ENCODE results near the gene TGFBR3. TPM values are rescaled to one million over a fixed set of nuclear protein-coding genes. Genes with fewer than 3 reads are reported as not detected.

The TGFBR3 gene
- total and polyA plus RNA-seq, 8 donors, result 4.2 to 689 (median 71.5) TPM

DNA sequence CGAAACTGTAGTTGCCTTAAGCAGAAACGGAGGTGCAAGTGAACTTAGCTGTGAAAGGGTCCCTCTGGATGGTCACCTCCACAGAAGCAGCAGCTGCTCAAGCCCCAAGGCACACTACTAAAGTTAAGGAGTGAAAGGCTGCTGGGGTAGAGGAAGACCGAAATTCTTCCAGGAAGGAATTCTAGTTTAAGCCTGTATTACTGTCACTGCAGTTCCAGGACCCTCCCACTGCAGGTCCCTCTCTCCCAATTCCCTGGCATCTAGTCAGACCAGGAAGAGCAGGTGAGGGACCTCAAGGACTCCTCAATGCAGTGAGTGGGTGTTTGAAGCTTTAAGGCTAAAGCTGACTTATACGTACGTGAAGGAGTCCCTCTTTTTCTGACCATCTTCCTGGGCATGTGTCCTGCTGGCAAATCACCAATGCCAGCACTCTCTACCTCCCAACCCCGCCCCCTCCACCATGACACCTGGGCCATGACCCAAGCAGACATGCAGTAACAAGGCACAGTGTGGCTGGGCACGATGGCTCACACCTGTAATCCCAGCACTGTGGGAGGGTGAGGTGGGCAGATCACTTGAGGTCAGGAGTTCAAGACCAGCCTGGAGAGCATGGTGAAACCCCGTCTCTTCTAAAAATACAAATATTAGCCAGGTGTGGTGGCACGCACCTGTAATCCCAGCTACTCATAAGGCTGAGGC is 57.2 kb downstream of the TGFBR3 start:
- no peak for TF ChIP-seq POLR2A (IDR thresholded peaks at IDR 0.05)
- TF ChIP-seq EP300 (IDR thresholded peaks at IDR 0.05), result no peak
- TF ChIP-seq, protein P1, sequence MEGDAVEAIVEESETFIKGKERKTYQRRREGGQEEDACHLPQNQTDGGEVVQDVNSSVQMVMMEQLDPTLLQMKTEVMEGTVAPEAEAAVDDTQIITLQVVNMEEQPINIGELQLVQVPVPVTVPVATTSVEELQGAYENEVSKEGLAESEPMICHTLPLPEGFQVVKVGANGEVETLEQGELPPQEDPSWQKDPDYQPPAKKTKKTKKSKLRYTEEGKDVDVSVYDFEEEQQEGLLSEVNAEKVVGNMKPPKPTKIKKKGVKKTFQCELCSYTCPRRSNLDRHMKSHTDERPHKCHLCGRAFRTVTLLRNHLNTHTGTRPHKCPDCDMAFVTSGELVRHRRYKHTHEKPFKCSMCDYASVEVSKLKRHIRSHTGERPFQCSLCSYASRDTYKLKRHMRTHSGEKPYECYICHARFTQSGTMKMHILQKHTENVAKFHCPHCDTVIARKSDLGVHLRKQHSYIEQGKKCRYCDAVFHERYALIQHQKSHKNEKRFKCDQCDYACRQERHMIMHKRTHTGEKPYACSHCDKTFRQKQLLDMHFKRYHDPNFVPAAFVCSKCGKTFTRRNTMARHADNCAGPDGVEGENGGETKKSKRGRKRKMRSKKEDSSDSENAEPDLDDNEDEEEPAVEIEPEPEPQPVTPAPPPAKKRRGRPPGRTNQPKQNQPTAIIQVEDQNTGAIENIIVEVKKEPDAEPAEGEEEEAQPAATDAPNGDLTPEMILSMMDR (IDR thresholded peaks at IDR 0.05), result no peak
- TF ChIP-seq POLR2AphosphoS5 (IDR thresholded peaks at IDR 0.05), result no peak
- no peaks in the 10 kb centered on the region for H3K9me3 ChIP-seq
- peak overlapping the region in 3 of 5 donors; percentile 9 to 42 (median 11) for H3K27ac ChIP-seq
- no peaks in the 10 kb centered on the region for H3K36me3 ChIP-seq
- intact Hi-C loops (cut with DNase I; ENCODE audit: low total_unique reads), result no loop called here
- WGBS, 5 donors, result 53 to 72% (median 63%) methylated on average over 9 of the region's 9 CpGs
- DNase-seq, result no peak
- no peak overlapping the region for H3K4me3 ChIP-seq
- no peaks in the 10 kb centered on the region for H3K27me3 ChIP-seq
- H3K4me1 ChIP-seq, result peaks cover 26 to 56% (median 37%) of the 10 kb centered on the region in 4 donors

DNA sequence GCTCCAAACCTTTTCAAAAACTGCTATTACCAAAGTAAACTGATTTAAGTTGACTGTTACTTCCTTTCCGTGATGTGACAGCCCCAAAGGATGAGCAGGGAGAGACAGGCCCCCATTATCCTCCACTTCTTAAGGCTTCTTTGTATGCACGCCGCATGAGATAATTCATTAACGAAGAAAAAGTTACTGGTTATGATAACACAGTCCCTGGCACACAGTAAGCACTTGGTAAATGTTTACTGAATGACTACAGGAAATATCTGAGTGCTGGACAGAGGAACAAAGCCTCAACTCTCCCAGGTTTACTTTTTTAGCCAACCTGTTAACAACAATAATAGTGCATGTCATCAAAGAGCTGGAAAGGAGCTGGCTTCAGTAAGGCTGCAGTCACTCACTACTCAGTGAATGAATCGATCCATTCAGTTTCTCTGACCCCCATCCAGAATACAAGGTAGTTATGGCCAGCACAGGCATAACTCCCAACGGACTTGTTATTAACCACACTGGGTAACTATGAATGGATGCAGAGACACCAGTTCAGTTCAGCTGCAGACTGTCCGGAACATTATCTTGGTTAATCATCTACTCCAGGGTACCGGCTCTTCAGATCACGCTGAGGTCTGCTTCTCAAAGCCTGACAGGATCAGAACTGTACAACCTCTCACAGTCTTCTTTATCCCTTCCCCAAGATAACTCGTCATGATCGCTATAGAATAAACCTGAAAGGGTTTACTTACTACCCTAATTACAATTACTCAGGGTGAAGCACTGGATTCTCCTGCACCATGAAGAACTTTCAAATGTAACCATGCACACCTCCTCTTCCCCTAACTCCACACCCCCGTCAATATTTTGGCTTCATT is 58.3 kb downstream of the TGFBR3 start:
- no peak for DNase-seq
- WGBS, 5 donors, result 30 to 56% (median 34%) methylated on average over 12 of the region's 12 CpGs
- no peak overlapping the region for H3K4me3 ChIP-seq
- no peaks in the 10 kb centered on the region for H3K36me3 ChIP-seq
- H3K9me3 ChIP-seq, result no peaks in the 10 kb centered on the region
- peaks cover 26 to 56% (median 37%) of the 10 kb centered on the region in 4 donors for H3K4me1 ChIP-seq
- TF ChIP-seq EP300 (IDR thresholded peaks at IDR 0.05) (no peak), POLR2AphosphoS5 (IDR thresholded peaks at IDR 0.05) (no peak), POLR2A (IDR thresholded peaks at IDR 0.05) (no peak)
- TF ChIP-seq, protein P1 (IDR thresholded peaks at IDR 0.05), result no peak
- H3K27me3 ChIP-seq, result no peaks in the 10 kb centered on the region
- intact Hi-C loops (cut with DNase I; ENCODE audit: low total_unique reads), result no loop called here
- H3K27ac ChIP-seq, result peak overlapping the region in 3 of 5 donors; percentile 9 to 25 (median 11)

DNA sequence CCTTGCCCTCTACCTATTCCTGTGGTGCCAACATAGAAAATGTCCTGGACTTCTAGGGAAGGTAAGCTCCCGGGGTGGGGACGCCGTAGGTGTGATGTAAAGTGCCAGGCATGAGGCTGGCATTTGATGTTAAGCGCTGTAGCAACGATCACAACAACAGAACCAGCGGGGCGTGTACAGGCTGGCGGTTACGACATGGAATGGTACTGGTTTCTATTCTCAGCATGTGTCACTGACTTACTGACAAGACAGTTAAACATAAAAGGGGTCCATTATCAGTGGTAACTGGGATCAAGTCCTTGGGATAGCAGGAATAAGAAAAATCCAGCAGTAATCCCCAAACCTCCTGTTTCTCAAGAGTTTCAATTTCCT is 58.9 kb downstream of the TGFBR3 start:
- no peaks in the 10 kb centered on the region for H3K36me3 ChIP-seq
- H3K9me3 ChIP-seq, result no peaks in the 10 kb centered on the region
- no peaks in the 10 kb centered on the region for H3K27me3 ChIP-seq
- TF ChIP-seq POLR2A (IDR thresholded peaks at IDR 0.05) (no peak), EP300 (IDR thresholded peaks at IDR 0.05) (no peak), POLR2AphosphoS5 (IDR thresholded peaks at IDR 0.05) (peak in 1 of 3 donors; percentile 22)
- TF ChIP-seq, protein P1 (IDR thresholded peaks at IDR 0.05), result no peak
- peak; percentile 31 to 68 for DNase-seq
- intact Hi-C loops (cut with DNase I; ENCODE audit: low total_unique reads), result no loop called here
- H3K4me1 ChIP-seq, result peaks cover 26 to 51% (median 37%) of the 10 kb centered on the region in 4 donors
- WGBS, 5 donors, result 66 to 90% (median 79%) methylated on average over 9 of the region's 9 CpGs
- peak overlapping the region in 3 of 5 donors; percentile 9 to 25 (median 11) for H3K27ac ChIP-seq
- H3K4me3 ChIP-seq, result no peak overlapping the region

DNA sequence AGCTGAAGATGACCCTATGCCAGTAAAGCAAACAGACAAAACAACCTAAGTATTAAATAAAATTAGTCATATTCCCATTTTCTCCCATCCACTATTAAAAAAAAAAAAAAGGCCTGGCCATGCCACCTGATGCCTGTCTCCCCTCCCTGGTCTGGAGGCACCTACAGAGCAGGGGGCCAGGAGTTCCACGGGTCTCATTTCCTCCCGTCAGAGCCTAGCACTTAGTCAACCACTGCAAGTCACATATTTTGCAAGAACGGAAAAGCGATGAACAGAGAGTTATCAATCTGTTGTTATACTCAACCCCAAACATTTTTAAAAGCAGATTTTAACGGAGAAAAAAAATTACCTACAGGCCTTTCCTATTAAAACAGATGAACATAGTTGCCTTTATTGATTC is 59.3 kb downstream of the TGFBR3 start:
- no peaks in the 10 kb centered on the region for H3K9me3 ChIP-seq
- no peaks in the 10 kb centered on the region for H3K27me3 ChIP-seq
- H3K36me3 ChIP-seq, result no peaks in the 10 kb centered on the region
- DNase-seq, result no peak
- no peak overlapping the region for H3K4me3 ChIP-seq
- peaks cover 26 to 48% (median 36%) of the 10 kb centered on the region in 4 donors for H3K4me1 ChIP-seq
- intact Hi-C loops (cut with DNase I; ENCODE audit: low total_unique reads), result no loop called here
- 85 to 98% (median 95%) methylated on average over 5 of the region's 5 CpGs for WGBS, 5 donors
- TF ChIP-seq POLR2AphosphoS5 (IDR thresholded peaks at IDR 0.05) (no peak), POLR2A (IDR thresholded peaks at IDR 0.05) (no peak), EP300 (IDR thresholded peaks at IDR 0.05) (no peak)
- TF ChIP-seq, protein P1 (IDR thresholded peaks at IDR 0.05), result no peak
- peak overlapping the region in 1 of 5 donors; percentile 29 for H3K27ac ChIP-seq

Measured in stomach (tissue), 9 donors.